HEK293T (cell line): Measurements from ENCODE around the gene KCTD11.

ENCODE experiments used
- CTCF ChIA-PET: fragments of 350-600 bp; formaldehyde crosslinking; extraction: SDS; loops from one replicate; lab custom pipeline; 2021; ENCODE audit warnings: antibody characterized with exemption, inconsistent platforms; lab: Yijun Ruan, JAX
- POLR2A ChIA-PET: fragments of 350-600 bp; formaldehyde crosslinking; extraction: SDS; loops from one replicate; lab custom pipeline; 2020; ENCODE audit warnings: antibody characterized with exemption, inconsistent platforms; lab: Yijun Ruan, JAX
- DNase-seq: peaks from one replicate; pipeline ENCODE4 v3.0.0; 2012; ENCODE audit warnings: mixed read lengths; ENCODE audit errors: extremely low spot score
- ARNT ChIP-seq: fragments of 450-650 bp; IDR thresholded peaks from 2 replicates; pipeline ENCODE4 v1.6.1; 2017; ENCODE audit warnings: mild to moderate bottlenecking
- BHLHE40 ChIP-seq: fragments of 450-650 bp; IDR thresholded peaks from 2 replicates; pipeline ENCODE4 v1.6.1; 2016; ENCODE audit warnings: mild to moderate bottlenecking, moderate library complexity, borderline replicate concordance
- CTBP1 ChIP-seq: fragments of 450-650 bp; IDR thresholded peaks from 2 replicates; pipeline ENCODE4 v1.6.1; 2016; ENCODE audit warnings: borderline replicate concordance
- ELF4 ChIP-seq: fragments of 450-650 bp; IDR thresholded peaks from 2 replicates; pipeline ENCODE4 v1.6.1; 2017; ENCODE audit warnings: antibody characterized with exemption
- FOXA1 ChIP-seq: fragments of 450-650 bp; IDR thresholded peaks from 2 replicates; pipeline ENCODE4 v1.6.1; 2016; ENCODE audit warnings: mild to moderate bottlenecking
- FOXK2 ChIP-seq: fragments of 450-650 bp; IDR thresholded peaks from 2 replicates; pipeline ENCODE4 v1.6.1; 2016; ENCODE audit warnings: mild to moderate bottlenecking
- FOXM1 ChIP-seq: fragments of 450-650 bp; IDR thresholded peaks from 2 replicates; pipeline ENCODE4 v1.6.1; 2017; ENCODE audit warnings: mild to moderate bottlenecking, borderline replicate concordance
- HDGF ChIP-seq: fragments of 450-650 bp; IDR thresholded peaks from 2 replicates; pipeline ENCODE4 v1.6.1; 2017; ENCODE audit warnings: antibody characterized with exemption, borderline replicate concordance
- L3MBTL2 ChIP-seq: fragments of 450-650 bp; conservative IDR thresholded peaks from 2 replicates; pipeline ENCODE4 v1.6.1; 2016; ENCODE audit warnings: mild to moderate bottlenecking
- LEF1 ChIP-seq: fragments of 450-650 bp; IDR thresholded peaks from 2 replicates; pipeline ENCODE4 v1.6.1; 2017; ENCODE audit warnings: mild to moderate bottlenecking, borderline replicate concordance
- NFRKB ChIP-seq: fragments of 450-650 bp; IDR thresholded peaks from 2 replicates; pipeline ENCODE4 v1.6.1; 2016; ENCODE audit warnings: mild to moderate bottlenecking, moderate library complexity
- SP1 ChIP-seq: fragments of 450-650 bp; IDR thresholded peaks from 2 replicates; pipeline ENCODE4 v1.6.1; 2017
- SUZ12 ChIP-seq: fragments of 450-650 bp; IDR thresholded peaks from 2 replicates; pipeline ENCODE4 v1.6.1; 2016; ENCODE audit warnings: mild to moderate bottlenecking
- TARDBP ChIP-seq: fragments of 450-650 bp; IDR thresholded peaks from 2 replicates; pipeline ENCODE4 v1.6.1; 2016
- ZNF384 ChIP-seq: fragments of 450-650 bp; IDR thresholded peaks from 2 replicates; pipeline ENCODE4 v1.6.1; 2016
- TF ChIP-seq, protein P1 (sequence below): fragments of 450-650 bp; IDR thresholded peaks from 2 replicates; pipeline ENCODE4 v1.6.1; 2016

KCTD11 gene

DNA sequence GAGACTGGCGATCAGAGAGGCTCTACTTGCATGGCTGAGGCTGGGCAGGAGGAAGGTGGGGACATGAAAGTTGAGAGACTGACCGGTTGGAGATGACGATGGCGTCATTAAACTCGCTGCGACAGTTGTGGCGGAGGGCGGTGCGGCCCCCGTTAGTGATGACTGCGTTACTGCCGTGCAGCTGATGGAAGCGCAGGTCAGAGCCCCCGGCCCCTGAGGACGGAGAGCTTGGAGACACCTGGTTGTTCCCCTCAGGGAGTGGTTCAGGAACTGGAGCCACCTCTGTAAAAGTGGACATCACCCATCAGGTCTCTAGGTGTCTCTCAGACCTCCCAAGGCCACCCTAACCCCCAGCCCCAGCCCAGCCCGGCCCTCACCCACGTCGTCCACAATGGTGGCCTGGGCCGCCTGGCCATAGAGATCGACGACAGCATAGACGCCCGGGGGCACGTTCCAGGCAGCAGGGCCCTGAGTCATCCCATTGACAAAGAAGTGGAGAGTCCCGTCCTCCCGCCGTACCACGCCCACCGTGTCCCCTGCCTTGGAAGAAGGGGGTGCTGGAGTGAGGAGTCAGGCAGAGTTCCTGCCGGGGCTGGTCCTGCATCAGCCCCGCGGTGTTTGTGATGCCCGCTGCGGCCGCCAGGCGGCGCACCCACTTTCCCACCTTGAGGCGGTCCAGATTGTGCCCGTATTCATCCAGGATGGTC, 28.1 kb upstream of the KCTD11 start:
- ChIA-PET CTCF (interaction anchor here (0.5 to 1.0 kb wide), 2 partner anchors 8 to 243 kb away, joined by 4 read pairs; no protein-coding TSS in a partner anchor), POLR2A (no interaction called here)
- DNase-seq = peak; percentile 75
- TF ChIP-seq ELF4 (no peak), TARDBP (no peak), BHLHE40 (no peak), L3MBTL2 (no peak), ZNF384 (no peak), ARNT (no peak), FOXK2 (no peak), NFRKB (no peak), SP1 (no peak), LEF1 (no peak), FOXA1 (no peak), HDGF (no peak), CTBP1 (no peak), FOXM1 (no peak), SUZ12 (no peak)
- TF ChIP-seq, protein P1, sequence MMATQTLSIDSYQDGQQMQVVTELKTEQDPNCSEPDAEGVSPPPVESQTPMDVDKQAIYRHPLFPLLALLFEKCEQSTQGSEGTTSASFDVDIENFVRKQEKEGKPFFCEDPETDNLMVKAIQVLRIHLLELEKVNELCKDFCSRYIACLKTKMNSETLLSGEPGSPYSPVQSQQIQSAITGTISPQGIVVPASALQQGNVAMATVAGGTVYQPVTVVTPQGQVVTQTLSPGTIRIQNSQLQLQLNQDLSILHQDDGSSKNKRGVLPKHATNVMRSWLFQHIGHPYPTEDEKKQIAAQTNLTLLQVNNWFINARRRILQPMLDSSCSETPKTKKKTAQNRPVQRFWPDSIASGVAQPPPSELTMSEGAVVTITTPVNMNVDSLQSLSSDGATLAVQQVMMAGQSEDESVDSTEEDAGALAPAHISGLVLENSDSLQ = no peak

- ChIA-PET POLR2A (no interaction called here), CTCF (interaction anchor here (0.5 to 1.1 kb wide), 3 partner anchors 9 to 243 kb away, joined by 4 to 5 read pairs (median 4); no protein-coding TSS in a partner anchor)
- DNase-seq = no peak
- no peak for TF ChIP-seq FOXK2
- TF ChIP-seq NFRKB = no peak
- no peak for TF ChIP-seq HDGF
- TF ChIP-seq ELF4 = no peak
- TF ChIP-seq TARDBP = no peak
- TF ChIP-seq, protein P1 = no peak
- TF ChIP-seq FOXM1 = no peak
- no peak for TF ChIP-seq ZNF384
- TF ChIP-seq L3MBTL2 = no peak
- no peak for TF ChIP-seq ARNT
- no peak for TF ChIP-seq FOXA1
- TF ChIP-seq LEF1 = no peak
- TF ChIP-seq CTBP1 = no peak
- no peak for TF ChIP-seq SUZ12
- no peak for TF ChIP-seq BHLHE40
- no peak for TF ChIP-seq SP1
Observed at GRCh38 chr17:7324438-7324779, 27.6 kb upstream of the KCTD11 start.

GRCh38 chr17:7325031-7325528, 26.9 kb upstream of the KCTD11 start:
- no peak for DNase-seq
- ChIA-PET CTCF (interaction anchor here (1.0 to 1.1 kb wide), 2 partner anchors 9 to 12 kb away, joined by 4 to 5 read pairs; no protein-coding TSS in a partner anchor), POLR2A (interaction anchor here (5.1 kb wide), 1 partner anchor 9 kb away, joined by 56 read pairs; the partner anchor contains the start of gene GPS2)
- no peak for TF ChIP-seq SUZ12
- TF ChIP-seq LEF1 = no peak
- no peak for TF ChIP-seq CTBP1
- no peak for TF ChIP-seq ARNT
- TF ChIP-seq, protein P1 = no peak
- TF ChIP-seq SP1 = no peak
- TF ChIP-seq FOXK2 = no peak
- no peak for TF ChIP-seq L3MBTL2
- no peak for TF ChIP-seq ZNF384
- no peak for TF ChIP-seq FOXM1
- no peak for TF ChIP-seq FOXA1

GRCh38 chr17:7326186-7326585, 25.8 kb upstream of the KCTD11 start:
- POLR2A ChIA-PET = interaction anchor here (5.1 kb wide), 1 partner anchor 11 kb away, joined by 56 read pairs; the partner anchor contains the start of gene GPS2

More at GRCh38 chr17:7326186-7326585, 25.8 kb upstream of the KCTD11 start:
- CTCF ChIA-PET = no interaction called here
- no peak for DNase-seq
- no peak for TF ChIP-seq TARDBP
- no peak for TF ChIP-seq SUZ12
- TF ChIP-seq LEF1 = no peak
- no peak for TF ChIP-seq FOXK2
- TF ChIP-seq, protein P1 = no peak
- TF ChIP-seq ZNF384 = no peak
- no peak for TF ChIP-seq ELF4
- TF ChIP-seq FOXM1 = no peak
- TF ChIP-seq ARNT = no peak
- TF ChIP-seq NFRKB = no peak
- no peak for TF ChIP-seq FOXA1
- no peak for TF ChIP-seq CTBP1
- TF ChIP-seq L3MBTL2 = no peak
- no peak for TF ChIP-seq SP1
- TF ChIP-seq BHLHE40 = no peak
- TF ChIP-seq HDGF = no peak
